GM12878 (cell line): Measurements from ENCODE around the gene PALS2. TPM values are rescaled to one million over a fixed set of nuclear protein-coding genes. Genes with fewer than 3 reads are reported as not detected.

ENCODE experiments used
- ATAC-seq: fragments of 200-7000 bp; cut with Tn5 transposase; 3 replicates; pipeline ENCODE4 v1.9.1; 2020; ENCODE audit warnings: mild to moderate bottlenecking, moderate library complexity
- BruUV-seq: library from RNA; stranded (reverse); fragments of 400-500 nt; replicated peaks from 2 replicates; lab custom pipeline; 2021; lab: Mats Ljungman, UMichigan
- CTCF ChIA-PET: fragments of 300-600 bp; sonication (Branson Sonifier 250); formaldehyde crosslinking; extraction: SDS; loops from one replicate; lab custom pipeline; 2021; ENCODE audit warnings: inconsistent platforms; lab: Yijun Ruan, JAX
- POLR2A ChIA-PET: fragments of 350-600 bp; formaldehyde crosslinking; extraction: SDS; loops from one replicate; lab custom pipeline; 2021; ENCODE audit warnings: inconsistent platforms; lab: Charles Lee
- RAD21 ChIA-PET: fragments of 300-600 bp; sonication (Branson Sonifier 250); formaldehyde crosslinking; loops from one replicate; lab custom pipeline; 2023; ENCODE audit warnings: antibody characterized with exemption; ENCODE audit not compliant: unreplicated experiment; lab: Charles Lee
- SMC1A ChIA-PET: fragments of 300-600 bp; sonication (Branson Sonifier 250); formaldehyde crosslinking; loops from one replicate; lab custom pipeline; 2023; ENCODE audit not compliant: unreplicated experiment, uncharacterized antibody; lab: Charles Lee
- DNase-seq: peaks from one replicate; pipeline ENCODE4 v3.0.0-alpha.2; 2011; ENCODE audit warnings: low read depth, low spot score
- FAIRE-seq: peaks from 3 replicates; lab custom pipeline; 2011; peaks lifted over from hg19 to GRCh38; lab: Jason Lieb, UNC
- H2AFZ ChIP-seq: 2 replicates; pipeline ENCODE4 v1.6.0; 2011; ENCODE audit warnings: low read depth, low read length, control low read depth; ENCODE audit not compliant: control insufficient read depth
- H3K27ac ChIP-seq: 2 replicates; pipeline ENCODE4 v1.5.1; 2011; ENCODE audit warnings: control low read depth; ENCODE audit not compliant: control insufficient read depth, insufficient read depth
- H3K27me3 ChIP-seq, 2 experiments: replicated peaks in 1 of 2; 2 replicates each; pipeline versions ENCODE4 v1.6.0 to v1.6.1; 2011; ENCODE audit warnings: low read length in 1 of 2; ENCODE audit not compliant: control insufficient read depth in 2 of 2, insufficient read depth in 2 of 2
- H3K36me3 ChIP-seq, 2 experiments: 2 replicates each; pipeline ENCODE4 v1.5.1; 2011; ENCODE audit warnings: low read length in 1 of 2; ENCODE audit not compliant: control insufficient read depth in 2 of 2, insufficient read depth in 2 of 2
- H3K4me1 ChIP-seq: 2 replicates; pipeline ENCODE4 v1.6.1; 2011; ENCODE audit warnings: mild to moderate bottlenecking, low read length, moderate library complexity, mixed read lengths; ENCODE audit not compliant: control insufficient read depth, insufficient read depth
- H3K4me2 ChIP-seq: 2 replicates; pipeline ENCODE4 v1.6.0; 2011; ENCODE audit warnings: control low read depth; ENCODE audit not compliant: control insufficient read depth, insufficient read depth
- H3K4me3 ChIP-seq: fragments of 200-600 bp; sonication (generic); 2 replicates; pipeline ENCODE4 v1.5.1; 2016
- H3K79me2 ChIP-seq: 2 replicates; pipeline ENCODE4 v1.6.0; 2011; ENCODE audit warnings: low read length; ENCODE audit not compliant: control insufficient read depth, insufficient read depth
- H3K9ac ChIP-seq: 2 replicates; pipeline ENCODE4 v1.8.0; 2011; ENCODE audit warnings: low read length, control low read depth, mixed read lengths; ENCODE audit not compliant: control insufficient read depth, insufficient read depth
- H3K9me3 ChIP-seq: replicated peaks from 3 replicates; pipeline ENCODE4 v1.5.1; 2011; ENCODE audit warnings: mild to moderate bottlenecking, low read length; ENCODE audit not compliant: control insufficient read depth, insufficient read depth
- H4K20me1 ChIP-seq: 2 replicates; pipeline ENCODE4 v1.6.0; 2011; ENCODE audit not compliant: control insufficient read depth, insufficient read depth
- CBFB ChIP-seq: IDR thresholded peaks from 2 replicates; pipeline ENCODE4 v1.6.1; 2016; ENCODE audit warnings: antibody characterized with exemption, low read depth
- EGR1 ChIP-seq, 2 experiments: IDR thresholded peaks; 1 replicate in 1 of 2; 2 replicates in 1 of 2; pipeline ENCODE4 v1.6.1; 2011 to 2012; ENCODE audit warnings: low read depth in 2 of 2, low read length in 2 of 2, borderline replicate concordance in 1 of 2, mild to moderate bottlenecking in 1 of 2, moderate library complexity in 1 of 2
- SIN3A ChIP-seq: IDR thresholded peaks from 2 replicates; pipeline ENCODE4 v1.6.1; 2012; ENCODE audit warnings: low read depth, low read length, improper control_type of control experiment
- SREBF2 ChIP-seq: IDR thresholded peaks from 2 replicates; pipeline ENCODE4 v1.6.1; 2012; ENCODE audit warnings: mild to moderate bottlenecking, low read length
- WGBS: methylation state at CpG from one replicate; pipeline ENCODE4 v1.1.6; 2016; ENCODE audit warnings: low lambda C conversion rate; ENCODE audit not compliant: insufficient replicate concordance, insufficient coverage; ENCODE audit errors: missing lambda C conversion rate; 5-methylcytosine and 5-hydroxymethylcytosine counted together
- in situ Hi-C: fragments of 300-500 bp; cut with MboI; formaldehyde crosslinking; loops from 9 replicates; pipeline ENCODE4 v1.14.3; 2018; ENCODE audit warnings: mixed read lengths
- intact Hi-C: fragments of 100-400 bp; cut with micrococcal nuclease; formaldehyde crosslinking; loops from one replicate; pipeline ENCODE4 v1.14.2; 2022; ENCODE audit not compliant: unreplicated experiment
- polyA plus RNA-seq, 11 experiments: library from polyadenylated mRNA; depleted of rRNA in 4 of 11; unstranded in 6 of 11; stranded (reverse) in 5 of 11; fragments of >200 nt; fragmentation: Nextera tagmentation in 4 of 11; fragmentation: Illumina TruSeq in 1 of 11; extraction: Ambion mirVana in 4 of 11; extraction: Trizol in 1 of 11; gene quantifications; 1 replicate in 1 of 11; 2 replicates in 10 of 11; pipeline versions ENCODE4 v1.2.1 to v1.2.3, GENCODE V29; 2011 to 2016; ENCODE audit warnings: inconsistent platforms in 2 of 11, missing spikeins in 2 of 11, low read depth in 1 of 11
- total RNA-seq, 4 experiments: library from RNA; depleted of rRNA in 3 of 4; stranded (reverse); fragments of >200 nt in 3 of 4; fragmentation: Illumina TruSeq in 1 of 4; extraction: Trizol in 1 of 4; gene quantifications; 2 replicates each; pipeline versions ENCODE4 v1.2.1 to v1.2.3, GENCODE V29; 2013 to 2021
- TF ChIP-seq, protein P1 (sequence below): fragments of 150-350 bp; IDR thresholded peaks from 2 replicates; pipeline ENCODE4 v1.6.1; 2014; ENCODE audit warnings: mild to moderate bottlenecking, low read depth, low read length

PALS2 gene
- total and polyA plus RNA-seq, 10 of the 15 experiments (the other 5 are each of a cell fraction or from before 2014, with no cell fraction given) = 10.7 to 53.5 (median 20.1) TPM

DNA sequence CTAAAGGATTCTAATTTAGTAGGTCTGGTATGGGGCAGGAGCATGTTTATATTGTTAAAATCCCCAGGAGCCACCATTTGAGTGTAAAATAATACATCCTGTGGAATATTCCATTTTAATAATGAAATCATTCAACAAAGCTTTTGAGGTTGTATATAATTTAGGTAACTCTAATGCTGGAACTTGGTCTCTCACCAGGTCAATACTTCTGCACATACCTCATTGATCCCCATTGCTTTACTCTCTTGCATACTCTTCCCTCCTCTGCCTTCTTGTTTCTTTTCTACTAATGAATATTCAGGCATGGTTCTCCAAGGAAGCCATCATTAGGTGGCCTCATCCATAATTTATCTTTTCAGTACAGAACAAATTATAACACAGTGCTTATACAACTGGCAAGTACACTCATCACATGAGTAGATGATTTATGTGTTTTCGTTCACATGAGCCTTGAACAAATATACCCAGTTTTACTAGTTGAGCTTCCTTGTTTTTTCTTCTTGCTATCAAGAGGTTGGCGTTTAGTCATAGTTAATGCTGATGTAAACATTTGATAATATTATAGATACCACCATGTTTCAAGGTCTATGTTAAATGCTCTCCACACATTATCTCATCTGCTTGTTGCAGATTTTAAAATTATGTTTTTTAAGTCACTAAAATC, 7.2 kb downstream of the PALS2 start:
- H3K27me3 ChIP-seq = no peaks in the 10 kb centered on the region
- peaks cover 60% of the 10 kb centered on the region for H3K79me2 ChIP-seq
- H3K4me3 ChIP-seq = no peak overlapping the region
- FAIRE-seq (no peak), DNase-seq (no peak), ATAC-seq (peak; percentile 5; the same call in 1 of the 3 replicates)
- no peak overlapping the region for H3K9ac ChIP-seq
- H4K20me1 ChIP-seq = no peaks in the 10 kb centered on the region
- ChIA-PET POLR2A (interaction anchor here (0.6 to 0.7 kb wide), 3 partner anchors 9 to 40 kb away, joined by 3 to 5 read pairs (median 4); no protein-coding TSS in a partner anchor), SMC1A (interaction anchor here (0.6 to 2.1 kb wide), 9 partner anchors 8 to 291 kb away, joined by 3 to 14 read pairs (median 3); no protein-coding TSS in a partner anchor), CTCF (interaction anchor here (0.8 to 2.0 kb wide), 9 partner anchors 8 to 88 kb away, joined by 3 to 12 read pairs (median 5); no protein-coding TSS in a partner anchor), RAD21 (interaction anchor here (1.2 kb wide), 1 partner anchor 9 kb away, joined by 3 read pairs; no protein-coding TSS in a partner anchor)
- peaks cover 7% of the 10 kb centered on the region for H3K4me1 ChIP-seq
- no TSS peak for BruUV-seq
- in situ Hi-C loops (no loop called here), intact Hi-C loops (loop anchor here (2.0 kb wide), 1 partner anchor 514 kb away; no protein-coding TSS in a partner anchor)
- no peaks in the 10 kb centered on the region for H3K36me3 ChIP-seq
- no peak overlapping the region for H3K27ac ChIP-seq
- WGBS = 98% methylated on average over 2 of the region's 2 CpGs
- no peak overlapping the region; the same call in none of the 2 replicates for H3K4me2 ChIP-seq
- no peak overlapping the region for H2AFZ ChIP-seq
- no peak for TF ChIP-seq SIN3A
- TF ChIP-seq CBFB = no peak
- TF ChIP-seq EGR1 (IDR thresholded peaks at IDR 0.05; ENCODE audit: borderline replicate concordance in 1 of 2, low read depth in 2 of 2, low read length in 2 of 2) = no peak
- TF ChIP-seq SREBF2 = no peak
- TF ChIP-seq, protein P1, sequence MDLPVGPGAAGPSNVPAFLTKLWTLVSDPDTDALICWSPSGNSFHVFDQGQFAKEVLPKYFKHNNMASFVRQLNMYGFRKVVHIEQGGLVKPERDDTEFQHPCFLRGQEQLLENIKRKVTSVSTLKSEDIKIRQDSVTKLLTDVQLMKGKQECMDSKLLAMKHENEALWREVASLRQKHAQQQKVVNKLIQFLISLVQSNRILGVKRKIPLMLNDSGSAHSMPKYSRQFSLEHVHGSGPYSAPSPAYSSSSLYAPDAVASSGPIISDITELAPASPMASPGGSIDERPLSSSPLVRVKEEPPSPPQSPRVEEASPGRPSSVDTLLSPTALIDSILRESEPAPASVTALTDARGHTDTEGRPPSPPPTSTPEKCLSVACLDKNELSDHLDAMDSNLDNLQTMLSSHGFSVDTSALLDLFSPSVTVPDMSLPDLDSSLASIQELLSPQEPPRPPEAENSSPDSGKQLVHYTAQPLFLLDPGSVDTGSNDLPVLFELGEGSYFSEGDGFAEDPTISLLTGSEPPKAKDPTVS = no peak
- no peaks in the 10 kb centered on the region; the same call in 1 of the 3 replicates for H3K9me3 ChIP-seq
